Right ventricle myocardium superior (tissue), 1 donor: Measurements from ENCODE around the gene MOSMO. TPM values are rescaled to one million over a fixed set of nuclear protein-coding genes. Genes with fewer than 3 reads are reported as not detected.
"Not testable (repeated sequence)": the region's sequence is repeated elsewhere in the genome, so short reads cannot be mapped to it uniquely, and the experiment has no call there.

Experiments used
- ATAC-seq: fragments of 200-7000 bp; cut with Tn5 transposase; one replicate; pipeline ENCODE4 v1.9.1; 2020; ENCODE audit warnings: mild to moderate bottlenecking; ENCODE audit not compliant: poor library complexity
- DNase-seq: peaks from one replicate; pipeline ENCODE4 v3.0.0-alpha.2; 2020
- intact Hi-C: fragments of 100-400 bp; cut with DNase I; formaldehyde crosslinking; loops from one replicate; pipeline ENCODE4 v1.11.2; 2022
- total RNA-seq: library from RNA; stranded (reverse); fragmentation: NEBNext Ultra II Directional; extraction: Animal tissue kit (Norgen Biotek cat#: 25700); gene quantifications from one replicate; pipeline ENCODE4 v1.2.1, GENCODE V29; 2021
- donor health status: DM: no; HTN: yes; CAD: no; lungs with severe emphysema.

MOSMO gene
- total RNA-seq, 1 donor from 2014 or later = 12.0 TPM

DNA sequence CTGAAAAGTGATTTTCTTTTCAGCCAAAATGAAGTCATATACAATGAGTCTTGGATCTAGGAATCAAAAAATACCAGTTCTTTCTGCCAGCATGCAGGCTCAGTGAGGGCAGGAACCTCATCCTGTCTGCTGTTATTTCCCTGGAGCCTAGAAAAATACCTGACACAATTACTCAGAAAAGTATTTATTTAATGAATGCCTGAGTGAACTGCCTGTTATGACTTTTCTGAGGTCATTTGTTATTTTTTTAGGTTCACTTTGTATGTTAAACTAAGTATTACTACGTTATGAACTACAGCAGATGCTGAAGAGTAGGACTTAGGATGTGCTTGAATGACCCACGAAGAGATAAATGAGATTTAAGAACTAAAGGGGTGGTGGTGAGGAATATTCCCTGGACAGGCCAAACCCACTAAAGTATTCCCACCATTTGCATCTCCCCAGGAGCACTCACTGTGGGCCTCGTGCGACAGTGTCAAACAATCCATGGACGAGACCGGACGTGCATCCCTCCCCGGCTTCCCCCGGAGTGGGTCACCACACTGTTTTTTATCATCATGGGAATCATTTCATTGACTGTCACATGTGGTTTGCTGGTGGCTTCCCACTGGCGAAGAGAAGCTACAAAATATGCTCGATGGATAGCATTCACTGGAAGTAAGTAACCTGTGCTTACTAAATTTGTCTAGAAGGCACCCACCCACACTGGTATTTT is 67.3 kb downstream of the MOSMO start:
- DNase-seq = no peak
- ATAC-seq = no peak
- intact Hi-C loops = no loop called here

DNA sequence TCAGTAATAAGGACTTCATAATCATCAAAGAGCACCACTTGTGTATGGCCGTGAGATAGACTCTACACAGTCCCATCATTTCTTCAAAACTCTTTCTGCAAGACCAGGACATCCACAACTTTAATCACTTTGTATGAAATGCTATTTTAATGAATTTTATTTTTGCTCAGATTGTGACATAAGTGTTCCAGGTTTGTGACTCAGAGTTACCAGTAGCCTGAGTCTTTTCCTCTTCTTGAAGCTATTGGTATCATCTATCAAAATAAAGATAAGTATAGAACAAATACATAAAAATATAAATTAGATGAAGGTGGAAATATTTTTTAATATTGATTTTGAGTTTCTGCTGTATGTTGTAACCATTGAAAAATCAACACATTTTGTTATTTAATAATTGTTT is 67.9 kb downstream of the MOSMO start:
- ATAC-seq (no peak), DNase-seq (no peak)
- intact Hi-C loops = loop anchor here (2.0 kb wide), 1 partner anchor 75 kb away; the partner anchor contains the start of gene PDZD9

DNA sequence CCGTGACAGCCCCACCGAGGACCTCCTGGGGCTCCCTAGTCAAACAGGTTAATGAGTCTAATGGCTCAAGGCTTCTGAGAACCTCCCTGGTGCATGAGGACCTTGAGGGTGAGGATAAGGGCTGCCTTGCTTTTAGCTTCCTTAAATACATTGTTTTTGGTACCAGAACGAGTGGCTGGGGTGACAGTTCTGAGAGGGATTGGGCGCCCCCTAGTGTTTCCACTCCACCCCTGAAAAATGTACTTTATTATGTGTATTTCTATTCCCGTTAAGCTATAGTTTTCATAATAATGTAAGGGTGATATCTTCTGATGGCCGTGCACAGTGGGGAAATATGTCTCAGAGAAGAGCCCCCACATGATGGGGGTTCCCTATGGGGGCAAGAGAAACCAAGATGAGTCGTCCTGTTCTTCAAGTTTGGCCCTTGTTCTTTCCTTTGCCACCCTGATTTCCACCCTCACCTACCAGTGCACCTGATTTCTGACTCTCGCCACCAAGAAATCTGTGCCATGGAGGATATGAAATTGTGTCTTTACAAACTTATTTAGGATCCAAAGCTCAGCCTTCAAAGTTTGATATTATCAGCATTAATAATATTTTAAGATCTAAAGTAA is 69.9 kb downstream of the MOSMO start:
- ATAC-seq (peak; percentile 51), DNase-seq (peak; percentile 60)
- intact Hi-C loops = loop anchor here (2.0 kb wide), 1 partner anchor 77 kb away; the partner anchor contains the start of gene PDZD9

DNA sequence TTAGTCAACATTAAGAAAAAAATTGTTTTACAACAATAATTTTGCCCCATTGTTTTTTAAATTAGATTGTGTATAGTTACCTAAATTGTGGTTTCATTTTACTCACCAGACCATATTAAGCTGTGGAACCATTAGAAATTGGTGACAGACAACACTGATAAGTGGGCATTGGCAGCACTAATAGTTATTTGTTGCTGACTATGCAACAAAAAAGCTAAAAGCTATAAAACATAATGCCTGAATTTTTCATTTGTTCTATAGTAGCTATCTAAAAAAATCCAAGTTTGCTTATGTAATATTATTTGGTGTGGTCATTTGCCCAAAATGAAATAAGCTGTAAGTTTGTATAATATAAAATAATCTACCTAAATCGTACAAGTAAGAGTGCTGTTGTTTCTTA is 70.7 kb downstream of the MOSMO start:
- ATAC-seq (no peak), DNase-seq (no peak)
- intact Hi-C loops = no loop called here

DNA sequence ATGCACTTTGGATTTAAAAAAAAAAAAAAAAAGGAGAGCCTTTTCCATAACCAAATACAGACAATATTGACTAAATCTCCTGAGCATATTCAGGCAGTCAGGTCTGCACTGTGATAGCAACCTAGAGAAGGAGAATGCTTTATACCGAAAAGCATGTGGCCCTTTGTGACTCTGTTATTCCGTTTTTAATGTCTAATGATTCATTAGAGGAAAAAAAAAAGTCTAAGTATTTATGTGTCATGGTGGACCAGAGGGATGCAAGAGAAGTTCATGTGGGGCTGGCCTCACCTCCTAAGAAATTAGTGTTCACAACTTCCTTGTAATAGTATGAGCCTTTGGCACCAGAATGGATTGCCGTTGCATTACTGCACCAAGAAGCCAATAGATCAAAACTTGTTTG is 73.1 kb downstream of the MOSMO start:
- intact Hi-C loops = loop anchor here (10.0 kb wide), 1 partner anchor 104 kb away; no protein-coding TSS in a partner anchor
- no peak for ATAC-seq
- no peak for DNase-seq

DNA sequence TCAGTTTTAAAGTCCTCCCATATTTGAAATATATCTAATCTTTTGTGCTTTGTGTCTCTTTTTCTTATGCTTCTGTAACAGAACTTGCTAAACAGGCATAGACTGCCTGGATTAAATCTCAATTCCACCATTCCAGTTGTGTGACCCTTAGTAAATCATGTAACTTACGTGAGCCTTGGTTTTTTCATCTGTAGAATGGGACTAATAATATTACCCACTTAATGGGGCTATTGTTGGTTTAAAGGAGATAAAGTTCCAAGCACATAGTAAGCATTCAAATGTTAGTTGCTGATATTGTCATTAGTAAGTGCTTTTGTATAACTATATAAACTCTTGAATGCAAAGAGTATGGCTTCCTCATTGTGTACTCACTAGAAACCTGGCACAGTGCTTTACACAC is 78.5 kb downstream of the MOSMO start:
- DNase-seq = no peak
- intact Hi-C loops = loop anchor here (10.0 kb wide), 1 partner anchor 98 kb away; no protein-coding TSS in a partner anchor
- ATAC-seq = no peak

DNA sequence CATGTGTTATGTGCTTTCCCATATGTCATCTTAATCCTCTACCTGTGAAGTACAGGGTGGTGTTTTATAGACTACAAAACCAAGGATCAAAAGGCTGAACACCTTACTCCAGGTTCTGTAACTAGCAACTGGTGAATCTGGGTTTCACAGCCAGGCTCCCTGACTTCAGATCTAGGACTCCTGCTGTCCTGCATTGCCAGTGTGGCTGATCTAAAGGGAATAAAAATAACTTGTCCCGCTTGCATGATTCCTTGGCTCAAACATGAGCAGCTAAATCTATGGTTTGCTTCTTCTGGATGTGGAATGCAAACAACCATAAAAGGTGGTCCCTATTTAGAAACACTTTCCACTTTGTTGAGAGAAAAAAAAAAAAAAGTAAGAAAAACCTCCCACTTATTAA is 80.7 kb downstream of the MOSMO start:
- ATAC-seq = peak; percentile 47
- intact Hi-C loops = loop anchor here (10.0 kb wide), 1 partner anchor 96 kb away; no protein-coding TSS in a partner anchor

DNA sequence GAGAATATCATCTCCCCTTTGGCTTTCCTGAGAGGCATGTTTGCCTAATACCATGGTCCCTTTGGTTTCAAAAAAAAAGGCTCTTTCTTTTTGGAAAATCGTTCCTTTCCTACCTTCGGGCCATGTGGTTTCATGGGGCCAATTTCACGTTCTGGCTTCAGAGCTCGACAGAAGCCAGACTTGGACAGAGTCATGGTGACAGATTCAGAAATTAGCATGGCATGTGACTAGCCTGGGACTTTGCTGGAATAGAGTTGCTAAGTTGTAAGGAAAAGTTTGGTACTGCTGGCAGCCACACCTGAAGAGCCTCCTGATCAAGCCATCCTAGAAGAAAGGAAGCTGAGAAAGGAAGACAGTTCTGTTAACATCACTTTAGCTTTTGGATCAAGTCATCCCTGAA is 82.0 kb downstream of the MOSMO start:
- DNase-seq (no peak), ATAC-seq (peak; percentile 30)
- intact Hi-C loops = loop anchor here (10.0 kb wide), 1 partner anchor 95 kb away; no protein-coding TSS in a partner anchor

More for the DNA sequence above, 80.7 kb downstream of the MOSMO start:
- no peak for DNase-seq

DNA sequence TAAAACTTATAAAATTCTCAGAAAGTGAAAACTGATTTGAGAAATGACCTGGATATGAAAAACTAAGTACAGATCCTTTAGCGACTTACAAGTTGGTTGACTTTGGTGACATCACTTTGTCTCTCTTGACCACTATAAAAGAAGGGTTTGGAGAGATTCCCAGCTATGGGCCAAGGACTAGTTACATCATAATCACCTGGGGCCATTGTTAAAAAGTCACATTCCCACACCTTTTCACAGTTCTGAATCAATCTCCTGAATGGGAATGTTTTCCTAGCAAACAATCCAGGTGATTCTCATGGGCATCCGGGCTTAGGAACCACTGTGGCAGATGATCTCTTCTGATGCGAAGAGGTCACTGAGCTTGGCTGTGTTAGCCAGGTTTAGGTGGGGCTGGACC is 83.8 kb downstream of the MOSMO start:
- ATAC-seq (no peak), DNase-seq (no peak)
- intact Hi-C loops = no loop called here

DNA sequence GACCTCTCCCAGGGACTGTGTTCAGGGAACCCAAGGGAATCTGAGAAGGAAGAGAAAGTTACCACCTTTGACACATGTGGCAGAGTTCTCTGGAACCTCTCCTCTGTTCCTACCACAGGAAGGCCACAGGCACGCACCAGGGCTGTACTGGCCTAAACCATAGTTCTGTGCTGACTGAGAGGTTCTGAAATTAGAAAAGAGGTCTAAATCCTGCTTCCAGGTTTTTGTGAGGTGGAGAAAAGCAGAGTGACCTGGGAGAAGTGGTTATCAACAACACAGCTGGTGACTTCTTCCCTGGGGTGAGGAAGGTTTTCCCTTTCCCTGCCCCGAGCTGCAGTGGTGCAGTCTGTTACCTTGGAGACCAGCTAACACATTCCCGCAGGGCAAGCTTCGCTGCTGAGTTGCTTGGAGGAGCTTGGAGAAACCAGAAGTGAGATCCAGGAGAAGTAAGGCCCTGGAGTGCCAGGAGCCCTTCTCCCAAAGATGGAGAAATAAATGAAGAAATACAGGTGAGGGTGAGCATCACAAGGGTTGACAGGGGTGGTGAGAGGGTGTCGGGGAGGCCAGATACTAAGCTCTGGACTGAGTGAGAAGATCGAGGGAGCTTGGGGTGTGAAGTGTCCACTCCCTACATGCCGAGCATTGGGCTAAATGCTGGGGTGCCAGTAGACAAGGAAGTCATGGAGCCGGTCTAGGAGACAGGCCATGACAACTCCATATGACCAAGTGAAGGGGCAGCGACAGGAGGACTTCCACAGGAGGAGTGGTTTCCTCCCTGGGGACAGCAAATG is 84.4 kb downstream of the MOSMO start, which contains the start of gene VWA3A:
Gene VWA3A, plus strand, starts transcription at position 399 of the 791 bp plus-strand sequence. Its CDS starts 97 bp downstream, at position 496.
- no peak for DNase-seq
- ATAC-seq = peak; percentile 82
- intact Hi-C loops = no loop called here

DNA sequence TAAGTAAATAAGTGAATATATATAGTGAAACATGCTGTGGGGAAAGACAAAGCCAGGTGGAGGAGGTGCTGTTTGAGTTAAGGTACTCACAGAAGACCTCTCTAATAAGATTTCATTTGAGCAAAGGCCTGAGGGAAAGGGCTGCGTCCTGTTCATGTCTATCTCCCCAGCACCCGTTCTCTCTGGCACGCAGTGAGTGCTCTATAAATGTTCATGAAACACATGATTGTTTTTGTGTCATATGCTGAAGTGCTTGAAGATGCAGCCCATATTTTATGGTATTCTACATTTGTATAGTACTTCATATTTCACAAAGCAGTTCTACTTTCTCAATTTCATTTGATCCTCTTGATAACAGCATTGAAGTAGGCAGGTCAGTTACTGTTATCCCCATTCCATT is 85.4 kb downstream of the MOSMO start:
- DNase-seq (no peak), ATAC-seq (no peak)
- intact Hi-C loops = no loop called here

DNA sequence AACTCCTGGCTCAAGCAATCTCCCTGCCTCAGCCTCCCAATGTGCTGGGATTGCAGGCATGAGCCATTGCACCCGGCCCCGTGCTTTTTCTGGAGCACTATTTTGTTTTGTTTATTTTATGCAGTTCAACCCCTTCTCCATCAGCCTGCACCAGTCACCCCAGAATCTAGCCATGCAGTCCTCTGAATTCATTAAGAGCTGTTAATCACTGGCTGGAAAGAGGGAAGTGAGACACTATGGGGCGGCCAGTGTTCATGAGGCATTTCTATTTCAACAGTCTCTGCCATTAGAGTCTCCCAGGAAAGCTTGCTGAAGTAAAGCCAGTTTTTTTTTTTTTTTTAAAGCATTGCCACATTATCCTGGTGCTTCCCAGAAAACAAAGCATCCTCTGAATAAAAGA is 86.1 kb downstream of the MOSMO start:
- ATAC-seq = no peak
- DNase-seq = no peak
- intact Hi-C loops = no loop called here

DNA sequence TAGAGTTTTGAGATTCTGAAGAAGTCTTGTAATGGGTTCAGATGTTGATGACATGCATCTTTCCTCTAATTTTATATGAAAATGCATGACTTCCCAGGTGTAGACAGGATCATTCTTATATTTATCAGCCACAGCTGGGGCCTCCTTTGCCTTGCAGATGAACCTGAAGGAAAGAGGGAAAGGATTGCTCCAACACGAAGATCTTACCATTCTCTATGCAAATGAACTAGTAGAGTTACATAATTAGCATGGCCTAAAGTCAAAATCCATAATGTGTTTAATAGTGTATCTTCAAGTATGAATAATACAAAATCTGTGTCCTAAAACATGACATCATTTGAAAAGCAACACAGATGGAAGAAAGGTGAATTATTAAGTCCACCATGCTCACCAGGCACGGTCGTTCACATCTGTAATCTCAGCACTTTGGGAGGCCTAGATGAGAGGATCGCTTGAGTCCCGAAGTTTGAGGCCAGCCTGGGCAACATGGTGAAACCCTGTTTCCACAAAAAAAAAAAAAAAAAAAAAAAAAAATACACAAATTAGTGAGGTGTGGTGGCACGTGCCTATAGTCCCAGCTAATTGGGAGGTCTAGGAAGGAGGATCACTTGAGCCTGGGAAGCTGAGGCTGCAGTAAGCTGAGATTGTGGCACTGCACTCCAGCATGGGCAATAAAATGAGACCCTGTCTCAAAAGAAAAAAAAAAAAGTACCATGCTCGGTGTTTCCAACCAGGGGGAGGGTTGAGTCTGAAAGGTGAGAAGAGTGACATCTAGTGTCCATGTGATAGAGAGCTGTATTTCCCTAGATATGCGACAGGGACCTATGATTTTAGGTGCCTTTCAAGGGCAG is 90.7 kb downstream of the MOSMO start:
- ATAC-seq (peak; percentile 77), DNase-seq (no peak)
- intact Hi-C loops = no loop called here

DNA sequence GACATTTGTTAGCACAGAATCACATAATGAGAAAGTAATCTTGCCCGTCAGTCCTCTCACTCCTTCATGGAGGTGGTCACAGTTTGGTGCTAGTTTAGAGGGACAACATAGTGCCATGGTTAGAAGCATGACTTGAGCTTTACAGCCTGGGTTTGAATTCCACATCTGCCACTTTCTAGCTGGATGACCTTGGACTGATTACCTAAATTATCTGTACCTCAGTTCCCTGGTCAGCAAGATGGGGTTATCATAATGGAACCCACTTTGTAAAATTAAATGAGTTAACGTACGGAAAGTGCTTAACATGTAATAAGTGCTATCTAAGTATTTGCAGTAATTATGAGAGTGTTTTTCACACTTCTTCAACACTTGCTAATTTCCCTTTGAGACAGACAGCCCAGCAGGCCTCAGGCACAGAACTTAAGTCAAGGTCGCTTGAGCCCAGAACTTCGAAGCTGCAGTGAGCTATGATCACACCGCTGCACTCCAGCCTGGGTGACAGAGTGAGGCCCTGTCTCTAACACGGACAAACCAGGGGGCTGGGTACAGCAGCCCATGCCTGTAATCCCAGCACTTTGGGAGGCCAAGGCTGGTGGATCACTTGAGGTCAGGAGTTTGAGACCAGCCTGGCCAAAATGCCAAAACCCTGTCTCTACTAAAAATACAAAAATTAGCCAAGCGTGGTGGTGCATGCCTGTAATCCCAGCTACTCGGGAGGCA is 91.5 kb downstream of the MOSMO start:
- intact Hi-C loops = no loop called here
- no peak for DNase-seq
- ATAC-seq = no peak

DNA sequence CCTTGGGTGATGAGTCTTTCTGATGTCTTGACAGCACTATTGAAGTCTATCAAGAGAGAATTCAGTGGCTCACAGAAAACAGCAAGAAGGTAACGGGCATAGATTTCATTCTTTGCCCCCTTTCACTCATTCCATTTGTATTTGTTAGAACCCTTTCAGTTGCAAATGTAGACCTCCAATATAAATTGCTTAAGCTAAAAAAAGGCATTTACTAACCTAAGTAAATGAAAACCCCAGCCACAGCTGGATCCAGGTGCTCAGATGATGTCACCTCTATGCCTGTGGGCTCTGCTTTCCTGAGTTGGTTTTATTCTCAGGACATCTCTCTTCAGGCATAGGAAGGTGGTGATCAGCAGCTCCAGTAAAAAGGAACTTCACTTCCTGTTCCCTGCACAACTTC is 95.5 kb downstream of the MOSMO start:
- DNase-seq = no peak
- ATAC-seq = no peak
- intact Hi-C loops = no loop called here

DNA sequence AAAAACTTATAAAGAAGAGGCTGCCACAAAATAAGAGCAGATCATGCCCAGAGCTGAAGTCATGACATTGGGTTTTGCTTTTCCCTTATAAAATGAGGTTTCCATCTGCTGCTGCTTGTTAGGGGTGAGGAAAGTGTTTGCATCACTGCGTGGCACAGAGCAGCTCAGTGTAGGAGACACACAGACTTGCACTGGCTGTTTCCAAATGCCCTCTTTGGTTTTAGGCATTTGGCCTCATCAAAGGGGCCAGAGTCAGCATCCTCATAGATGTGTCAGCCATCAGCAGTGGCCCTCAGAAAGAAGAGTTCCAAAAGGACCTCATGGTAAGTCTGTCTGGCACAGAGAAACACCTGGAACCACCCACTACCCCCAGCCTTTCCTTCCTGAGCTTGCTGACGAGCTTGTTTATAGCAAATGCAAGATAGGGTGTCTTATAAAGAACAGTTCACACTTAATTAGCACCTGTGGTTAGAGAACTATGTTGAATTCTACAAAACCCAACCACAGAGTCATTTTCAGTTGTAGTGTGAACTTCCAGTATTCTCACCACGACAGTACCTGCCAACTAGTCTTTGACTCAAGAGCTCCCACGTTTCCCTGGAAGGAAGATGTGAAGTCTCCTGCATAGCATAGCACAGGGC is 101.5 kb downstream of the MOSMO start:
- ATAC-seq (no peak), DNase-seq (no peak)

DNA sequence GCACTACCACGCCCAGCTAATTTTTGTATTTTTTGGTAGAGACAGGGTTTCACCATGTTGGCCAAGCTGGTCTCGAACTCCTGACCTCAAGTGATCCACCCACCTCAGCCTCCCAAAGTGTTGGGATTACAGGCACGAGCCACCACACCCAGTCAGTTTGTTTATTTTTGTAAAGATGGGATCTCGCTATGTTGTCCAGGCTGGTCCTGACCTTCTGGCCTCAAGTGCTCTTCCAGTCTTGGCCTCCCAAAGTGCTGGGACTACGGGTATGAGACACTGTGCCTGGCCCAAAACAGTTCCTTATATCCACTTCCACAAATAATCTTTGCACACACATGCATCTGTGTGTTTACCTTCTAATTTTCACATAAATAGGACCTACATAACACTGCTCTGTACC is 103.7 kb downstream of the MOSMO start:
- ATAC-seq, intact Hi-C loops, DNase-seq: not testable (repeated sequence)

More for the DNA sequence above, 101.5 kb downstream of the MOSMO start:
- intact Hi-C loops = no loop called here
